GM20000 (cell line): Measurements from ENCODE around the gene MICAL2.

ENCODE experiments used
- DNase-seq: peaks from one replicate; pipeline ENCODE4 v3.0.0; 2012; ENCODE audit warnings: low spot score
- TF ChIP-seq, protein P1 (sequence below): IDR thresholded peaks from 2 replicates; pipeline ENCODE4 v1.5.1; 2012; ENCODE audit warnings: mild to moderate bottlenecking, control low read depth; ENCODE audit errors: extremely low read depth, missing control alignments

The MICAL2 gene

DNA sequence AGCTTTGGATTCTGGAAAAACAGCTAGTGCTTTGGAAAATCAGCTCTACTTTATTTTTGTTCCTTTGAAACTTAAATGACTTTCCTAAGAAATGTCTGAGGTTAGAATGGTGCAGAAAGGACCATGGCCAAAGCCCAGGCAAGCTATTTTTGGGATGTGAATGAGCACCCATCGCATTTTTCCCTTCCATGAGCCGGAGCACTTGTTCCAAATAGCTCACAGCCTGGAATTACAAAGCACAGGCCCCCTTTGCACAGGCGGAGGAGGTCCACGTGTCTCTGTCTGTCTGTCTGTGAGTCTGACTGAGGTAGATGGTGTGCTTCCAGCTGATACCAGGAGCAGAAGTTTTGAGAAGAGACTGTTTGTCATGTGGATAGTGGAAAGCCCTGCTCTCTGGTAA lies 50.7 kb downstream of the MICAL2 start:
- DNase-seq, result no peak

DNA sequence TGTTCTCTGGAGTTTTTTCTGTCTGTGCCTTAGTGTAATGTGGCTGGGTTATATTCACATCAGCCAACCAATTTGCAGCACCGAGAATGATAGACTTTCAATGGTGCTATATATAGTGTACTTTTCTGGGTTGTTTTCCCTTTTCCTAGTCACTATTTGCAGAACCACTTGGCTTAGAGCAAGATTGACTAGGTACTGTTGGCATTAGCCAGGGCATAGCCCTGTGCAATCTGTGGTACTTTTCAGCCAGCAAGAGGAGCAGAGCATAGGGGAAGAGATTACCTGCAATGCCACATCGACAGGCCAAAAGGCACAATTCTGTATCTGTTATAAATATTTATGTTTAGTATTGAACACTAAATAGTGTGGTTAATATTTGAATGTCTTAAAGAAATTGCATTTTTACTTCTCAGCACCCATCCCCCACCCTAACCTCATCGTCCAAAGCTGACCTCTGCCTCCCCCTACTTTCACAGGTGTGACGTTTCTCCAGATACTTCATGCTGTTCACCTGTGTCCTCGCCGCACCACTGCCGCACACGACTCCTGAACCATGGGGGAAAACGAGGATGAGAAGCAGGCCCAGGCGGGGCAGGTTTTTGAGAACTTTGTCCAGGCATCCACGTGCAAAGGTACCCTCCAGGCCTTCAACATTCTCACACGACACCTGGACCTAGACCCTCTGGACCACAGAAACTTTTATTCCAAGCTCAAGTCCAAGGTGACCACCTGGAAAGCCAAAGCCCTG lies 51.4 kb downstream of the MICAL2 start:
- DNase-seq, result no peak
- TF ChIP-seq, protein P1, sequence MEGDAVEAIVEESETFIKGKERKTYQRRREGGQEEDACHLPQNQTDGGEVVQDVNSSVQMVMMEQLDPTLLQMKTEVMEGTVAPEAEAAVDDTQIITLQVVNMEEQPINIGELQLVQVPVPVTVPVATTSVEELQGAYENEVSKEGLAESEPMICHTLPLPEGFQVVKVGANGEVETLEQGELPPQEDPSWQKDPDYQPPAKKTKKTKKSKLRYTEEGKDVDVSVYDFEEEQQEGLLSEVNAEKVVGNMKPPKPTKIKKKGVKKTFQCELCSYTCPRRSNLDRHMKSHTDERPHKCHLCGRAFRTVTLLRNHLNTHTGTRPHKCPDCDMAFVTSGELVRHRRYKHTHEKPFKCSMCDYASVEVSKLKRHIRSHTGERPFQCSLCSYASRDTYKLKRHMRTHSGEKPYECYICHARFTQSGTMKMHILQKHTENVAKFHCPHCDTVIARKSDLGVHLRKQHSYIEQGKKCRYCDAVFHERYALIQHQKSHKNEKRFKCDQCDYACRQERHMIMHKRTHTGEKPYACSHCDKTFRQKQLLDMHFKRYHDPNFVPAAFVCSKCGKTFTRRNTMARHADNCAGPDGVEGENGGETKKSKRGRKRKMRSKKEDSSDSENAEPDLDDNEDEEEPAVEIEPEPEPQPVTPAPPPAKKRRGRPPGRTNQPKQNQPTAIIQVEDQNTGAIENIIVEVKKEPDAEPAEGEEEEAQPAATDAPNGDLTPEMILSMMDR, result no peak

More for the DNA sequence above, 50.7 kb downstream of the MICAL2 start:
- TF ChIP-seq, protein P1, result no peak

DNA sequence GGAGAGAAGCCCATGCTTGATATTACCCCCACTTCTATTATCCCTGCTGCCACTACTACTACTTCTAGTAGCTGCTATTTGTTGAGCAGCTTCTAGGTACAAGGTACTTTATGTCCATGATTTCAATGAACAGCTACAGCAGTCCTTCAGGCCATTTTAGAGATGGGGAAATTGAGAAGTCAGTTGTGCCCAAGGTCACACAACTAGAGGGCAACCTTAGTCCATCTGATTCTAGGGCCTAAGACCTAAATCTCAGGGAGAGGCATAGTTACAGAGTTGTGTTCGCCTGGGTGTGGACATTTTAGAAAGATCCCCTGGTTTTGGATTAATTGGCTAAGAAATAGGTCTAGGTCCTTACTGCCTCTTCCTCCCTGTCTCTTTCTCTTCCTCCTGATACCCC lies 52.3 kb downstream of the MICAL2 start:
- no peak for DNase-seq
- TF ChIP-seq, protein P1, result peak; percentile 5

DNA sequence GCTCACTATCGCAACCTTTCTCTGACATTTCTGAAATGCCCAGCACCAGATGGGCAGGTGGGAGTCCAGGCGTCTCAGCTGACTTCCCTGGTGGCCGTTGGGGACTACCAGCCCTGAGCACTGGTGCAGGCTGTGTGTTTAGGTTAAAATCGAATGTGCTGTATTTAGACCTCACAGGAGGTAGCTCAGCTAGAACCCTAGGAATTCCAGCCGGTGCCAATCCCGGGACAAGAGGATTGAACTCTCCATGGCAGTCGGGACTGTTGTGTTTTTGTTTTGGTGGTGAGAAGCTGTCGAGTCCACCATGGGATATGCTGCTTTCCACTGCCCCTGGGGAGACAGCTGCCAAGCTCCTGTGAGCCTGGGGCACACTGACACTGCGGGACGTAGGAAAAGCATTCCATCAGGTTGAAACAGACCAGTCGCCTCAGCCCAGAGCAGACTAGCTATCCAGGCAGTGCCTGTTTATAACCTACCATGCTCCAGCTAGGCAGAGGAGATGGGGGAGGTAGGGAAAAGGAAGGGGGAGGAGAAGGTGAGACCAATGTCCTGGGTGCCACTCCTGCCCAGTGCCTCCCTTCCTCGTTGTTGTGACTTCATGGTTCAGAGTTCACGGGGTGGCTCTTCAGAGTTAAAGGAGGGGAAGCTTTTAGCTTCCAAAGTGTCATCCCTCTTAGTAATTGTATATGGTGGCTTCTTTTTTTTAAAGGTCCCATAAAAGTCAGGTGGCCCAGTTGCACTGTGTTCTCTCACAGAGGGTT lies 53.0 kb downstream of the MICAL2 start:
- no peak for DNase-seq

DNA sequence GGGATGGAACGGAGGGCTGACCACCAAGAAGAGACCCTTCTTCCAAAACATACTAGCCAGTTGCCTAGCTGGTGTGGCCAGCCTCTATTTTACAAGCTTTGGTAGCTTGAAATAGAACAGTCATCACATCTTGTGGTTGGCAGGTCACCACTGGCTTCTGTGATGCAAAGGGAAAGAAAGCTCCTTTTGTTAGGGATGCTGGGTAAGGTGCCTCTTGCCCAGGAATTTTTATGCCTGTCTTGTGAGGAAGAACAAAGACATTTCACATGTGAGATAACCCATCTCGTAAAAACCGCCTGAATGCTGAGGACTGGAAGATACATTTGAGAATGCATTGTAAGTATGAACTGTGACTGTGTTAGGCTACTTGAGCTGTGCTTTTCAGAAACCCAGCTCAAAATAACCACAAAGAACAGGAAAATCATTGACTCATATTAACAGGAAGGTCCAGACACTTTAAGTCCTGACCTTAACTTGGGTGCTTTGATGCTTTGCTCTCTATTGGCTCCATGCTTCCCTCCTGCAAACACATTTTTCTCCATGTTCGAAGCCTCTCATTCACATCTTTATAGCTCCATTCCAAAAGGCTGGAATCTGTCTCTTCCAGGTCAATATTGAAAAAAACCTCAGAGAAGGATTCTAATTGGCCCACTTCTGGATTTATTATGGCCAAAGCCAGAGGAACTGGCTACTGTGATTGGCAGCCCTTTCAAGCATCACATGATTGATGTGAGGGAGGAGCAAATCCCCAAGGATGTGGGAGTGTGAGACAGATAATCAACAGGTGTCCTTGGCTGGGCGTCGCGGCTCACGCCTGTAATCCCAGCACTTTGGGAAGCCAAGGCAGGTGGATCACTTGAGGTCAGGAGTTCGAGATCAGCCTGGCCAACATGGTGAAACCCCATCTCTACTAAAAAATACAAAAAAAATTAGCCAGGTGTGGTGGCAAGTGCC lies 53.9 kb downstream of the MICAL2 start:
- TF ChIP-seq, protein P1, result no peak
- DNase-seq, result no peak

More for the DNA sequence above, 53.0 kb downstream of the MICAL2 start:
- TF ChIP-seq, protein P1, result no peak

DNA sequence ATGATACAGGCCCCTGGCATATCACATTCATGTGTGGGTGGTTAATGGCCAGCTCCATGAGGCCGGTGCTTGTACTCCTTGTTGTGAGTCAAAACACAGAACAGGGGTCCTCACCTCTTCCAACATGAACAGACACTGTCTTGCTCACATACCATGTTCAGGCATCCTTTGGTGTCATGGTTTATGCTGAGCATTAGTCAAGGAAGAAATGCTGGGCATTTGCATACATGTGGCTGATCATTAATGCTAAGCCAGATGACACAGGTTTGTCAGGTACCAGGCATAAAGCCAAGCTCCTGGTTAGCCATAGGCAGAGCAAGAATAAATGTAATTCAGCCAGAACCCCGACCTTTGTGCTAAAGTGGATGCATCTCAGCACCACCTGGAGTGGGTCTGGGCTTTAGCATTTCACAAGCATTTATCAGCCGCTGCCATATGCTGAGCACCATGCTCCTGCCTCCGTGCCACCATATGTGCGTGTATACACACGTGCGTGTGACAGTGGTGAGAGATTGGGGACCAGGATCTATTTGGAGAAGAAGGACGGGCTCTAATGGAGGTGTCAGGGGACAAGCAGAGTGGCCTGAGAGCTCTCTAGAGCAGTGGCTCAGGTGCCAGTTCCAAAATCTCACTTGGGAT lies 55.0 kb downstream of the MICAL2 start:
- DNase-seq, result no peak
- TF ChIP-seq, protein P1, result no peak
